VCaP (cell line): ENCODE results near the gene PCDHAC1.

Experiments used
- H3K27ac ChIP-seq: fragments of 450-650 bp; 2 replicates; pipeline ENCODE4 v1.5.1; 2017
- TF ChIP-seq, protein P1 (sequence below): fragments of 450-650 bp; conservative IDR thresholded peaks from 2 replicates; pipeline ENCODE4 v1.5.1; 2017; ENCODE audit warnings: mild to moderate bottlenecking, moderate library complexity

PCDHAC1 gene

DNA sequence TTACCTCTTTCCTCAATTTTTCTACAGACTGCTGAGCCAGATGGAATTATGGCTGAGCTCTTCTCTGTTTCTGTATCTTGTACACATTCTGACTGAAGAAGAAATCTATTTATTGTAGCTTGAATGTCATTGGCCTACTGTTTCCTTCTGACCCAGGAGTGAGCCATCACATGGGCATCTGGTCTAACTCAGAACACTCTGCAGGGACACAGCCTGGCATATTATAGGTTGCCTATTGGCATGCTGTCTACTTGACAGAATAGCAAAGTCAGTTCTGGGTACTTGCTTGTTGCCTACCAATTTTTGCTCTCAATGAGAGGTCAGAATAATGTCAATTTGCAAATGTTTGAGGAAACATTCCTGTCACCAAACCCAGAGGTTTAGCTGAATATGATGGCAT, 47.5 kb downstream of the PCDHAC1 start:
- H3K27ac ChIP-seq: no peak overlapping the region
- TF ChIP-seq, protein P1, sequence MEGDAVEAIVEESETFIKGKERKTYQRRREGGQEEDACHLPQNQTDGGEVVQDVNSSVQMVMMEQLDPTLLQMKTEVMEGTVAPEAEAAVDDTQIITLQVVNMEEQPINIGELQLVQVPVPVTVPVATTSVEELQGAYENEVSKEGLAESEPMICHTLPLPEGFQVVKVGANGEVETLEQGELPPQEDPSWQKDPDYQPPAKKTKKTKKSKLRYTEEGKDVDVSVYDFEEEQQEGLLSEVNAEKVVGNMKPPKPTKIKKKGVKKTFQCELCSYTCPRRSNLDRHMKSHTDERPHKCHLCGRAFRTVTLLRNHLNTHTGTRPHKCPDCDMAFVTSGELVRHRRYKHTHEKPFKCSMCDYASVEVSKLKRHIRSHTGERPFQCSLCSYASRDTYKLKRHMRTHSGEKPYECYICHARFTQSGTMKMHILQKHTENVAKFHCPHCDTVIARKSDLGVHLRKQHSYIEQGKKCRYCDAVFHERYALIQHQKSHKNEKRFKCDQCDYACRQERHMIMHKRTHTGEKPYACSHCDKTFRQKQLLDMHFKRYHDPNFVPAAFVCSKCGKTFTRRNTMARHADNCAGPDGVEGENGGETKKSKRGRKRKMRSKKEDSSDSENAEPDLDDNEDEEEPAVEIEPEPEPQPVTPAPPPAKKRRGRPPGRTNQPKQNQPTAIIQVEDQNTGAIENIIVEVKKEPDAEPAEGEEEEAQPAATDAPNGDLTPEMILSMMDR: no peak

DNA sequence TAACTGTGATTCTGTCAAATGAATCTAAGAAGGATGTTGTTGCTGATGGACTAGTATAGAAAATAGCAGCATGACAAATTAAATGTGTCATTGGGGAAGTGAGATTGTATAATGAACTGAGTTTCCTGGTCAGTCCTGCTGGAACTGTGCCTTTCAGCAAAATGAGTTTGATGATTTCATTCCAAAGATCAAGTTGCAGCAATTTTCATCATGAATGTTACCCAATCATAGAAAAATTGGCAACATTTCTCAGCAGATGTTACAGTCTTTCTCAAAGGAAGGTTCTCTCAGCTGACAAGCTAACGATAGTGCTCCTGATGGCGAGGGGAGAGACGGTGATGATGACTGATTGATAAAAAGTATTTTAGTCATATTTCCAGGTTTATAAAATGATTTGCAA, 50.9 kb downstream of the PCDHAC1 start:
- no peak overlapping the region for H3K27ac ChIP-seq
- TF ChIP-seq, protein P1: no peak

DNA sequence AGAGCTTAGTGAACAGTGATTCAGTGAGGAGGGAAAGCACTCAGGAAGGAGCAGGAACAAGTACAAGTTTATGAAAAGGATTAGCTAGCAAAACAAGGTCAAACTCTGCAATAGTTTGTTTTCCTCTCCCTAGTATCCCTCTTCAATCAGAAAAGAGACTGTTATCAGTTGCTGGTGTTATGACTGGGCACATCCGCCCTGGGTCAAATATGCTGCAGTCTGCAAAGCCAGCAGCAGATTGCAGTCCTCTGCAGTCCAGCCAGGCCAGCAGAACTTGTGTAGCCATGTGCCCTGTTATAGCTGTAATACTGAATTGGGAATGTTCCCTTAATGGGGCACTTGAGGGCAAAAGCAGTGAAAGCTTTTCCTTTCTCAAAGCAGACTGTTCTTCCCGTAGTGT, 52.2 kb downstream of the PCDHAC1 start:
- TF ChIP-seq, protein P1: no peak
- no peak overlapping the region for H3K27ac ChIP-seq

DNA sequence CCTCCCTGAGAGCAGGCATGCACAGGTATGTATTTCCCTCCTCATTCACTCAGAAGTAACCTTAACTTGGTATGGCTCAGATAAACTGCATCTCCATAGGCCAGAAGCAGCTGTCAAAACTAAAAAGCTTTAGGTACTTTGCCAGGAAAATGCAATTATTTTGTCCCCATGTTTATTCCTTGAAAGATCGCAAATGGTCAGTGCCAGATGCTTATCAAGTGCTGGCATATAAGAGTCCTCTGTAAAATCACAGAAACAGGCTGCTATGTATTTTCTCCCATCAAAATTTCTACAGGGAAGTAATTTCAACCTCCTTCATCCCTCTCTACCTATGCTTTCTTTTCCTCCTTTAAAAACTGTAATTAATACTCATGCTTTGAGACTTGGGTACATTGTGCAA, 52.9 kb downstream of the PCDHAC1 start:
- no peak overlapping the region for H3K27ac ChIP-seq
- TF ChIP-seq, protein P1: no peak
